ENCODE results near the gene RGL2. TPM values are rescaled to one million over a fixed set of nuclear protein-coding genes. Genes with fewer than 3 reads are reported as not detected.

Gene RGL2
- total RNA-seq, 1 experiment from 2014 or later: 14.7 TPM

Other genes with a start within 250 kb of the RGL2 start
- gene HLA-DPA1, start 225.3 kb downstream of the RGL2 start, total RNA-seq (2014; rRNA removed; shearing (Covaris generic)): 5.2 and 5.4 TPM in 2 replicates
- gene HLA-DPB1, start 223.0 kb downstream of the RGL2 start, total RNA-seq (2014; rRNA removed; shearing (Covaris generic)): 25.4 and 47.3 TPM in 2 replicates
- 0.10 and 0.39 TPM in 2 replicates for gene COL11A2, start 106.5 kb downstream of the RGL2 start, total RNA-seq (2014; rRNA removed; shearing (Covaris generic))
- gene RXRB, start 98.3 kb downstream of the RGL2 start, total RNA-seq (2014; rRNA removed; shearing (Covaris generic)): 7.8 and 8.3 TPM in 2 replicates
- 64.8 and 69.5 TPM in 2 replicates for gene SLC39A7, start 98.1 kb downstream of the RGL2 start, total RNA-seq (2014; rRNA removed; shearing (Covaris generic))
- gene HSD17B8, start 94.3 kb downstream of the RGL2 start, total RNA-seq (2014; rRNA removed; shearing (Covaris generic)): 1.2 and 5.6 TPM in 2 replicates
- 26.9 and 29.3 TPM in 2 replicates for gene RING1, start 90.4 kb downstream of the RGL2 start, total RNA-seq (2014; rRNA removed; shearing (Covaris generic))
- 16.9 and 38.9 TPM in 2 replicates for gene VPS52, start 27.1 kb downstream of the RGL2 start, total RNA-seq (2014; rRNA removed; shearing (Covaris generic))
- 2,534 and 2,796 TPM in 2 replicates for gene RPS18, start 26.9 kb downstream of the RGL2 start, total RNA-seq (2014; rRNA removed; shearing (Covaris generic))
- not detected in 2 replicates for gene B3GALT4, start 21.8 kb downstream of the RGL2 start, total RNA-seq (2014; rRNA removed; shearing (Covaris generic))
- gene WDR46, start 9.7 kb downstream of the RGL2 start, total RNA-seq (2014; rRNA removed; shearing (Covaris generic)): 89.0 and 99.5 TPM in 2 replicates
- 85.0 and 105 TPM in 2 replicates for gene PFDN6, start 9.3 kb downstream of the RGL2 start, total RNA-seq (2014; rRNA removed; shearing (Covaris generic))
- 56.5 and 69.8 TPM in 2 replicates for gene TAPBP, start 15.1 kb upstream of the RGL2 start, total RNA-seq (2014; rRNA removed; shearing (Covaris generic))
- 7.9 and 11.3 TPM in 2 replicates for gene ZBTB22, start 18.8 kb upstream of the RGL2 start, total RNA-seq (2014; rRNA removed; shearing (Covaris generic))
- 45.4 and 73.9 TPM in 2 replicates for gene DAXX, start 24.0 kb upstream of the RGL2 start, total RNA-seq (2014; rRNA removed; shearing (Covaris generic))
- 52.4 and 67.2 TPM in 2 replicates for gene KIFC1, start 92.9 kb upstream of the RGL2 start, total RNA-seq (2014; rRNA removed; shearing (Covaris generic))
- 20.4 and 20.5 TPM in 2 replicates for gene PHF1, start 112.1 kb upstream of the RGL2 start, total RNA-seq (2014; rRNA removed; shearing (Covaris generic))
- 183 and 222 TPM in 2 replicates for gene CUTA, start 119.2 kb upstream of the RGL2 start, total RNA-seq (2014; rRNA removed; shearing (Covaris generic))
- 0.37 and 0.75 TPM in 2 replicates for gene SYNGAP1, start 121.1 kb upstream of the RGL2 start, total RNA-seq (2014; rRNA removed; shearing (Covaris generic))
- gene ZBTB9, start 155.6 kb upstream of the RGL2 start, total RNA-seq (2014; rRNA removed; shearing (Covaris generic)): 5.6 and 7.6 TPM in 2 replicates